HepG2 (cell line): ENCODE data around the gene GRIK1. TPM values are rescaled to one million over a fixed set of nuclear protein-coding genes. Genes with fewer than 3 reads are reported as not detected.

Experiments
- ATAC-seq: fragments of 200-7000 bp; cut with Tn5 transposase; 3 replicates; pipeline ENCODE4 v1.9.1; 2020; ENCODE audit warnings: mild to moderate bottlenecking, moderate library complexity
- BruUV-seq: library from RNA; stranded (reverse); fragments of 400-500 nt; replicated peaks from 2 replicates; lab custom pipeline; 2021; lab: Mats Ljungman, UMichigan
- CTCF ChIA-PET: fragments of 300-600 bp; formaldehyde crosslinking; extraction: SDS; loops from one replicate; lab custom pipeline; 2021; ENCODE audit warnings: low total read pairs, inconsistent platforms, low intra/inter-chr PET ratio; lab: Yijun Ruan, JAX
- POLR2A ChIA-PET: fragments of 350-600 bp; sonication (Branson Sonifier 250); formaldehyde crosslinking; loops from one replicate; lab custom pipeline; 2020; ENCODE audit warnings: antibody characterized with exemption, inconsistent platforms; lab: Yijun Ruan, JAX
- DNase-seq: peaks from one replicate; pipeline ENCODE4 v3.0.0-alpha.2; 2015; ENCODE audit warnings: low spot score
- FAIRE-seq: peaks from 3 replicates; lab custom pipeline; 2011; peaks lifted over from hg19 to GRCh38; lab: Jason Lieb, UNC
- H2AFZ ChIP-seq: one replicate; pipeline ENCODE4 v1.6.1; 2011; ENCODE audit warnings: low read length, inconsistent platforms
- H3K27ac ChIP-seq: fragments of 300-600 bp; 3 replicates; pipeline ENCODE4 v1.8.0; 2011; ENCODE audit warnings: mixed run types, mild to moderate bottlenecking, mixed read lengths, low read length, inconsistent platforms; ENCODE audit not compliant: insufficient read depth; ENCODE audit errors: extremely low read length
- H3K27me3 ChIP-seq, 2 experiments: fragments of 200-600 bp in 1 of 2; 2 replicates in 1 of 2; 3 replicates in 1 of 2; pipeline versions ENCODE4 v1.6.0 to v1.8.0; 2011; ENCODE audit warnings: low read length in 2 of 2, mild to moderate bottlenecking in 2 of 2, moderate library complexity in 2 of 2, inconsistent platforms in 1 of 2; ENCODE audit not compliant: insufficient read depth in 2 of 2, control insufficient read depth in 1 of 2
- H3K36me3 ChIP-seq, 2 experiments: fragments of 200-600 bp in 1 of 2; replicated peaks in 1 of 2; 2 replicates in 1 of 2; 3 replicates in 1 of 2; pipeline versions ENCODE4 v1.5.1 to v1.8.0; 2011; ENCODE audit warnings: low read length in 2 of 2, inconsistent platforms in 1 of 2; ENCODE audit not compliant: insufficient read depth in 2 of 2, control insufficient read depth in 1 of 2
- H3K4me1 ChIP-seq: 2 replicates; pipeline ENCODE4 v1.5.1; 2012; ENCODE audit warnings: low read length, inconsistent platforms; ENCODE audit not compliant: insufficient read depth
- H3K4me2 ChIP-seq: 2 replicates; pipeline ENCODE4 v1.6.0; 2011; ENCODE audit warnings: low read depth, low read length, inconsistent platforms
- H3K4me3 ChIP-seq, 3 experiments: fragments of 200-600 bp in 1 of 3; sonication (generic), shearing (Covaris generic) in 1 of 3; replicated peaks in 1 of 3; 2 replicates each; pipeline ENCODE4 v1.5.1; 2011 to 2016; ENCODE audit warnings: low read length in 3 of 3, inconsistent platforms in 2 of 3, low read depth in 2 of 3, mild to moderate bottlenecking in 2 of 3, control low read depth in 1 of 3, mixed read lengths in 1 of 3; ENCODE audit not compliant: insufficient read depth in 1 of 3
- H3K79me2 ChIP-seq: one replicate; pipeline ENCODE4 v1.6.1; 2011; ENCODE audit warnings: low read length, inconsistent platforms; ENCODE audit not compliant: insufficient read depth
- H3K9ac ChIP-seq: 2 replicates; pipeline ENCODE4 v1.6.0; 2011; ENCODE audit warnings: mild to moderate bottlenecking, low read depth, low read length, inconsistent platforms; ENCODE audit not compliant: insufficient read depth
- H3K9me3 ChIP-seq: 2 replicates; pipeline ENCODE4 v1.5.1; 2012; ENCODE audit warnings: mild to moderate bottlenecking, low read length
- H4K20me1 ChIP-seq: 2 replicates; pipeline ENCODE4 v1.6.0; 2011; ENCODE audit warnings: inconsistent platforms, mild to moderate bottlenecking, low read length, moderate library complexity; ENCODE audit not compliant: insufficient read depth
- GATAD1 ChIP-seq: IDR thresholded peaks from 2 replicates; pipeline ENCODE4 v1.6.1; 2016; ENCODE audit warnings: missing genetic modification reagents, missing compliant biosample characterization
- GTF2F1 ChIP-seq: fragments of 150-350 bp; IDR thresholded peaks from 2 replicates; pipeline ENCODE4 v1.6.1; 2014; ENCODE audit warnings: low read length
- HNF4G ChIP-seq, 2 experiments: sonication (generic) in 1 of 2; formaldehyde crosslinking in 1 of 2; IDR thresholded peaks; 2 replicates each; pipeline versions ENCODE4 v1.4.0 to v1.6.1; 2011 to 2020; ENCODE audit warnings: borderline replicate concordance in 2 of 2, low read depth in 2 of 2, mild to moderate bottlenecking in 2 of 2, low read length in 1 of 2, missing genetic modification reagents in 1 of 2, moderate library complexity in 1 of 2
- ISX ChIP-seq: sonication (generic); formaldehyde crosslinking; conservative IDR thresholded peaks from 2 replicates; pipeline ENCODE4 v1.5.0; 2020; ENCODE audit warnings: missing genetic modification reagents
- MED8 ChIP-seq: sonication (generic); formaldehyde crosslinking; IDR thresholded peaks from 2 replicates; pipeline ENCODE4 v1.8.1; 2023; ENCODE audit warnings: mild to moderate bottlenecking, missing genetic modification reagents; ENCODE audit not compliant: insufficient replicate concordance
- MTF2 ChIP-seq: sonication (generic); formaldehyde crosslinking; IDR thresholded peaks from 2 replicates; pipeline ENCODE4 v1.5.0; 2020; ENCODE audit warnings: missing genetic modification reagents, borderline replicate concordance
- MXI1 ChIP-seq: IDR thresholded peaks from 3 replicates; pipeline ENCODE4 v1.6.1; 2012; ENCODE audit warnings: low read depth, low read length, inconsistent platforms, borderline replicate concordance
- PAF1 ChIP-seq: IDR thresholded peaks from 2 replicates; pipeline ENCODE4 v1.6.1; 2016; ENCODE audit warnings: missing genetic modification reagents, missing compliant biosample characterization
- RAD51 ChIP-seq: fragments of 450-650 bp; IDR thresholded peaks from 2 replicates; pipeline ENCODE4 v1.6.1; 2016; ENCODE audit warnings: borderline replicate concordance
- REXO4 ChIP-seq: sonication (generic); formaldehyde crosslinking; IDR thresholded peaks from 2 replicates; pipeline ENCODE4 v1.8.0; 2022; ENCODE audit warnings: missing genetic modification reagents, mild to moderate bottlenecking, borderline replicate concordance
- SRSF1 ChIP-seq: fragments of 200-400 bp; formaldehyde crosslinking; optimal IDR thresholded peaks from 2 replicates; pipeline ENCODE3; 2017; ENCODE audit warnings: mild to moderate bottlenecking, low read depth, low read length, moderate library complexity
- TAF15 ChIP-seq: fragments of 200-400 bp; formaldehyde crosslinking; IDR thresholded peaks from one replicate; pipeline ENCODE4 v1.6.1; 2018; ENCODE audit warnings: mild to moderate bottlenecking, low read depth, low read length; ENCODE audit not compliant: poor library complexity, severe bottlenecking
- WGBS: methylation state at CpG from one replicate; pipeline ENCODE4 v1.1.6; 2017; ENCODE audit warnings: low lambda C conversion rate; 5-methylcytosine and 5-hydroxymethylcytosine counted together
- in situ Hi-C: cut with HindIII; loops from 2 replicates; pipeline ENCODE4 v1.10.0; 2017; ENCODE audit warnings: low pct_unique_long_range_greater_than_20kb; ENCODE audit not compliant: extremely low pct_ligation_motif_present
- intact Hi-C: fragments of 100-400 bp; cut with micrococcal nuclease; formaldehyde crosslinking; loops from one replicate; pipeline ENCODE4 v1.10.0; 2022; ENCODE audit not compliant: unreplicated experiment
- polyA plus RNA-seq, 8 experiments: library from polyadenylated mRNA; depleted of rRNA in 3 of 8; stranded (reverse) in 7 of 8; unstranded in 1 of 8; fragments of >200 nt; fragmentation: Illumina TruSeq in 4 of 8; extraction: Trizol in 4 of 8; gene quantifications; 2 replicates each; pipeline versions ENCODE4 v1.2.1 to v1.2.3, GENCODE V29; 2011 to 2016; ENCODE audit warnings: low read depth in 4 of 8, missing spikeins in 1 of 8, mixed read lengths in 1 of 8; ENCODE audit not compliant: insufficient read depth in 1 of 8
- total RNA-seq, 5 experiments: library from RNA; depleted of rRNA; stranded (reverse); fragments of >200 nt; fragmentation: Illumina TruSeq; extraction: Trizol; gene quantifications; 2 replicates each; pipeline ENCODE4 v1.2.3, GENCODE V29; 2016; ENCODE audit warnings: low read depth in 1 of 5
- TF ChIP-seq, protein P1 (sequence below): sonication (generic); formaldehyde crosslinking; IDR thresholded peaks from 2 replicates; pipeline ENCODE4 v1.4.0; 2020; ENCODE audit warnings: mild to moderate bottlenecking, missing genetic modification reagents

GRIK1 gene
- total and polyA plus RNA-seq, 2 of the 13 experiments (the other 11 are each of a cell fraction or from before 2014, with no cell fraction given) = not detected

DNA sequence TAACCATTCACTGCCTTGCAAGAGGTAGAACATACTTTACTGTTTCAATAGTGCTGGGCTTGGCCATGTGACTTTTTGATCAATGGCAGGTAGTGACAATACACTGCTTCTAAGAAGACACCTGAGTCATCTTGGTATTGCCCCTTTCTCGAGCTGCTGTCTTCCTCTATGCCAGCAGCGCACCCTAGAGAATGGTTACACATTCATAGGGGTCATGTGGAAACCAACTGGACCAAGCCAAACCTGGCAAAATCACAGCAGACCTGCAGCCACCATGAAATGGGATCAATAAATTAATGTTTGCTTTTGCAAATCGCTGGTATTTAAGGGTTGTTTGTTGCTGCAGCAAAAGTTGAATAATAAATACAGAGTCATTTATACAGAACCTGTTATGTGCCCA, 122.3 kb downstream of the GRIK1 start:
- CTCF ChIA-PET = no interaction called here
- no peaks in the 10 kb centered on the region for H3K79me2 ChIP-seq
- DNase-seq (no peak), ATAC-seq (no peak), FAIRE-seq (no peak)
- intact Hi-C loops (no loop called here), in situ Hi-C loops (no loop called here)
- H3K27me3 ChIP-seq = no peaks in the 10 kb centered on the region
- no peak for TF ChIP-seq SRSF1
- no peak for TF ChIP-seq TAF15
- no peak for TF ChIP-seq GTF2F1
- TF ChIP-seq MTF2 (CRISPR knock-in tag) = no peak
- TF ChIP-seq GATAD1 = no peak
- TF ChIP-seq ISX (CRISPR knock-in tag) = no peak
- no peak for TF ChIP-seq PAF1
- TF ChIP-seq, protein P1, sequence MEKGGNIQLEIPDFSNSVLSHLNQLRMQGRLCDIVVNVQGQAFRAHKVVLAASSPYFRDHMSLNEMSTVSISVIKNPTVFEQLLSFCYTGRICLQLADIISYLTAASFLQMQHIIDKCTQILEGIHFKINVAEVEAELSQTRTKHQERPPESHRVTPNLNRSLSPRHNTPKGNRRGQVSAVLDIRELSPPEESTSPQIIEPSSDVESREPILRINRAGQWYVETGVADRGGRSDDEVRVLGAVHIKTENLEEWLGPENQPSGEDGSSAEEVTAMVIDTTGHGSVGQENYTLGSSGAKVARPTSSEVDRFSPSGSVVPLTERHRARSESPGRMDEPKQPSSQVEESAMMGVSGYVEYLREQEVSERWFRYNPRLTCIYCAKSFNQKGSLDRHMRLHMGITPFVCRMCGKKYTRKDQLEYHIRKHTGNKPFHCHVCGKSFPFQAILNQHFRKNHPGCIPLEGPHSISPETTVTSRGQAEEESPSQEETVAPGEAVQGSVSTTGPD = no peak
- TF ChIP-seq REXO4 (CRISPR knock-in tag) = no peak
- no peak for TF ChIP-seq RAD51
- no peak for TF ChIP-seq MXI1
- TF ChIP-seq MED8 (CRISPR knock-in tag) = no peak
- no peak for TF ChIP-seq HNF4G (IDR thresholded peaks at IDR 0.05; ENCODE audit: borderline replicate concordance, low read depth, low read length)
- no peak for TF ChIP-seq HNF4G (CRISPR knock-in tag; IDR thresholded peaks at IDR 0.05; ENCODE audit: borderline replicate concordance, low read depth)
- no TSS peak for BruUV-seq
- H3K4me2 ChIP-seq = no peak overlapping the region
- POLR2A ChIA-PET = no interaction called here
- no peaks in the 10 kb centered on the region for H4K20me1 ChIP-seq
- no peak overlapping the region for H3K27ac ChIP-seq
- no peaks in the 10 kb centered on the region for H3K36me3 ChIP-seq
- H3K9ac ChIP-seq = no peak overlapping the region
- H3K9me3 ChIP-seq = no peaks in the 10 kb centered on the region; the same call in 1 of the 2 replicates
- H2AFZ ChIP-seq = no peak overlapping the region
- no peak overlapping the region for H3K4me3 ChIP-seq
- H3K4me1 ChIP-seq = no peaks in the 10 kb centered on the region
- WGBS = 3% methylated on average over 3 of the region's 3 CpGs
